ENCODE data around the gene LGALS3. TPM values are rescaled to one million over a fixed set of nuclear protein-coding genes. Genes with fewer than 3 reads are reported as not detected.
A peak's percentile ranks its signal among the peaks of the same experiment; 100 is the strongest.

LGALS3 gene
- total RNA-seq, 2 experiments from 2014 or later = 11.7 to 12.1 TPM

DNA sequence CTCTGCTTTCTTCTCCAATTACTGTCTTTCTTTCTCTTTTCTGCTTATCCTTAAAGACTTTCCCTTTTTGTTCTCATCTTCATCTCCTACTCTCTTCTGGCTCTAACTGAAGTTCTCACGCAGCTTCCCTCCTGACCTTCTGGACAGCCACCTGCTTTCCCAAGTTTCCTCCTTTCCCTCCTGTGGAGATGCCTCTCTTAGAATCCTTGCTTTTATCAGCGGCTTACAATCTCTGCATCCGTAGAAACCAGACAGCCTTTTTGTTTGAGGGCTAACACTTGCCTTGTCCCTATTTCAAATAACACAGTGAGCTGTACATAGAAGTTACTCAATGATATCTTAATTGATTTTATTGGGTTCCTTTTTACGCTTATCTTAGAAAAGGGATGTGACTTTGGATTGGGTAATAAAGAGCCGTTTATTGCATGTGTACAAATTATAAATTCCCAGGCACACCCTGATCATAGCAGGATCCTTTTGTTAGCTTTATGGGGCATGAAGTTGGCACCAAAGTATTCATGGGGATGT, 2.1 kb upstream of the LGALS3 start:
- TF ChIP-seq CTCF (IDR thresholded peaks at IDR 0.05) = no peak
- Histone ChIP-seq H3K36me3 (ENCODE audit: insufficient read depth, low read length) (no peaks in the 10 kb centered on the region), H3K9me3 (ENCODE audit: control insufficient read depth in 1 of 2, insufficient read depth in 1 of 2, low read length in 2 of 2) (no peaks in the 10 kb centered on the region), H3K27ac (ENCODE audit: low read depth in 1 of 2, low read length in 2 of 2) (no peak overlapping the region), H3K4me3 (ENCODE audit: low read length) (no peak overlapping the region), H3K27me3 (ENCODE audit: control insufficient read depth in 1 of 2, insufficient read depth in 2 of 2, low read length in 2 of 2) (peaks cover 6 to 16% of the 10 kb centered on the region in 2 experiments), H3K4me1 (ENCODE audit: insufficient read depth, low read length) (peaks cover 39% of the 10 kb centered on the region)
- DNase-seq = no peak
- H3K27me3 Mint-ChIP-seq = peaks cover 62% of the 10 kb centered on the region
- CTCF ChIA-PET = no interaction called here
- POLR2A ChIA-PET = no interaction called here
- intact Hi-C loops (cut with DNase I, micrococcal nuclease) = no loop called here
- no peak overlapping the region for H3K27ac Mint-ChIP-seq
- H3K4me1 Mint-ChIP-seq (ENCODE audit: low read depth) = peaks cover 15% of the 10 kb centered on the region
- ATAC-seq (ENCODE audit: poor library complexity) = no peak
- H3K36me3 Mint-ChIP-seq (ENCODE audit: low read depth) = no peaks in the 10 kb centered on the region
- no peak overlapping the region for H3K4me3 Mint-ChIP-seq
- no peaks in the 10 kb centered on the region for H3K9me3 Mint-ChIP-seq

DNA sequence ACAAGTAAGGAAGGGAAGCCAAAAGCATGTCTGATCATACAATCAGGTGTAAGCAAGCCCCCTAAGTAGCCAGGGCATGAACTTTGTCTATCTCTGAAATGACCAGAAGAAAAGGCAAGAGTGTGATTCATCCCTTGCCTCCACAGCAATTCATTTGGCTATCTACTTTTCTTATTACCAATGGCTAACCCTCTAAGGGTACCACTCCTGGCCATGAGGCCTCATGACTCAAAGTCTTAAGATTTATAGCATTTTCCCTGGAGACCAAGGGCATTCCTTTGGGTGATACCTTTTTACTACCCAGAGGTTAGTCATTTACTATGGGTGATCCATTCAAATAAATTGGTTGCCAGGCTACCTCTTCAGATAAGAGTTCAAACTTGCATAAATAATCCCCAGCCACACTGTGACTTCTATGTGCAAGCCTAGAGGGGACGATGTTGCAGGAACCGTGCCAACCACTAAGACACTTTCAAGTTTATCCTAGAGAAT, 1.5 kb upstream of the LGALS3 start:
- Mint-ChIP-seq H3K4me3 (no peak overlapping the region), H3K27me3 (peaks cover 62% of the 10 kb centered on the region), H3K27ac (no peak overlapping the region), H3K9me3 (no peaks in the 10 kb centered on the region), H3K36me3 (ENCODE audit: low read depth) (no peaks in the 10 kb centered on the region), H3K4me1 (ENCODE audit: low read depth) (peaks cover 15% of the 10 kb centered on the region)
- Histone ChIP-seq H3K36me3 (ENCODE audit: insufficient read depth, low read length) (no peaks in the 10 kb centered on the region), H3K4me1 (ENCODE audit: insufficient read depth, low read length) (peaks cover 39% of the 10 kb centered on the region), H3K27me3 (ENCODE audit: control insufficient read depth in 1 of 2, insufficient read depth in 2 of 2, low read length in 2 of 2) (peaks cover 6 to 16% of the 10 kb centered on the region in 2 experiments), H3K4me3 (ENCODE audit: low read length) (no peak overlapping the region), H3K9me3 (ENCODE audit: control insufficient read depth in 1 of 2, insufficient read depth in 1 of 2, low read length in 2 of 2) (no peaks in the 10 kb centered on the region), H3K27ac (ENCODE audit: low read depth in 1 of 2, low read length in 2 of 2) (no peak overlapping the region)
- ATAC-seq (ENCODE audit: poor library complexity) (no peak), DNase-seq (peak in 2 of 14 experiments; percentile 19 to 44)
- POLR2A ChIA-PET = no interaction called here
- CTCF ChIA-PET = no interaction called here
- no peak for TF ChIP-seq CTCF (IDR thresholded peaks at IDR 0.05)
- intact Hi-C loops (cut with DNase I, micrococcal nuclease) = no loop called here

DNA sequence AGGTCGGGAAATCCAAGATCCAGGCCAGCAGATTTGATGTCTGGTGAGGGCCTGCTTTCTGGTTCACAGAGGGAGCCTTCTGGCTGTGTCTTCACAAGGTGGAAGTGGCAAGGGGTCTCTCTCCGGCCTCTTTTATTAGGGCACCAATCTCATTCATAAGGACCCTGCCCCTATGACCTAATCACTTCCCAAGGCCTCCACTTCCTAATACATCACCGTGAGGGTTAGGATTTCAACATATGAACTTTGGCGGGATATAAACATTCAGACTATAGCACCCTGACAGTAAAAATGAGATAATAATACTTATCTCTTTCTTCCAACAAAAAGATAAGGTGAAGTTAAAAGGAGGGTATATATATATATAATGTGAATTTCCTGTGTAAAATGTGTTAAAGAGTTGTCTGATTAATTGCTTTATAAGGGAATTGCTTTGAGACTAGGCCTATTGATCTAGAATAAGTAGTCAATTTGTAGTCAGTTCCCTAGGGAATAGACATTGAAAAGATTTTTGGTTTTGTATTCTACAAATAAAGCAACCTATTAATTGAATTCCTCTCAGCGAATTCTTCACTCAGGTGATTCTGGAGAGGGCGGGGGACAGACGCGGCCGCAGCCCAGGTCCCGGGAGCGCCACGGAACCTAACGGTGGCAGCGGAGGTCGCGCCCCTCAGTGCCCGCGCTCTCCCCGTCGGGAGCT, 516 bp upstream of the LGALS3 start:
- Histone ChIP-seq H3K9me3 (ENCODE audit: control insufficient read depth in 1 of 2, insufficient read depth in 1 of 2, low read length in 2 of 2) (no peaks in the 10 kb centered on the region), H3K4me1 (ENCODE audit: insufficient read depth, low read length) (peaks cover 39% of the 10 kb centered on the region), H3K36me3 (ENCODE audit: insufficient read depth, low read length) (no peaks in the 10 kb centered on the region), H3K4me3 (ENCODE audit: low read length) (peak overlapping the region; percentile 30), H3K27ac (ENCODE audit: low read depth in 1 of 2, low read length in 2 of 2) (no peak overlapping the region), H3K27me3 (ENCODE audit: control insufficient read depth in 1 of 2, insufficient read depth in 2 of 2, low read length in 2 of 2) (peaks cover 6 to 16% of the 10 kb centered on the region in 2 experiments)
- Mint-ChIP-seq H3K36me3 (ENCODE audit: low read depth) (no peaks in the 10 kb centered on the region), H3K9me3 (no peaks in the 10 kb centered on the region), H3K4me3 (peak overlapping the region; percentile 86), H3K27ac (no peak overlapping the region), H3K4me1 (ENCODE audit: low read depth) (peaks cover 15% of the 10 kb centered on the region), H3K27me3 (peaks cover 60% of the 10 kb centered on the region)
- ChIA-PET POLR2A (interaction anchor here (1.9 kb wide), 1 partner anchor 25 kb away, joined by 11 read pairs; no protein-coding TSS in a partner anchor), CTCF (interaction anchor here (1.0 to 2.2 kb wide), 2 partner anchors 11 to 77 kb away, joined by 3 to 6 read pairs; partner anchors contain the start of gene MAPK1IP1L)
- intact Hi-C loops (cut with DNase I, micrococcal nuclease) = no loop called here
- no peak for TF ChIP-seq CTCF (IDR thresholded peaks at IDR 0.05)
- DNase-seq (no peak), ATAC-seq (ENCODE audit: poor library complexity) (no peak)
